ENCODE measurements around the gene KCNMB2.
"Not testable (repeated sequence)": the region's sequence is repeated elsewhere in the genome, so short reads cannot be mapped to it uniquely, and the experiment has no call there.

The KCNMB2 gene

GRCh38 chr3:178706411-178706810 is 170.2 kb downstream of the KCNMB2 start:
- no peak for DNase-seq

- peak; percentile 81 to 94 for DNase-seq
These were observed 171.2 kb downstream of the KCNMB2 start for GRCh38 chr3:178707311-178708031.

- DNase-seq = no peak
These were observed 172.8 kb downstream of the KCNMB2 start for GRCh38 chr3:178709051-178709450.

GRCh38 chr3:178711753-178712152 is 175.5 kb downstream of the KCNMB2 start:
- no peak for DNase-seq

- no peak for DNase-seq
These were observed 176.0 kb downstream of the KCNMB2 start for GRCh38 chr3:178712247-178712646.

GRCh38 chr3:178714925-178715832 is 178.9 kb downstream of the KCNMB2 start:
- DNase-seq = no peak

GRCh38 chr3:178718995-178719635 is 182.9 kb downstream of the KCNMB2 start:
- peak in 1 of 2 experiments; percentile 19 for DNase-seq

GRCh38 chr3:178732824-178733223 is 196.6 kb downstream of the KCNMB2 start:
- DNase-seq = no peak

GRCh38 chr3:178735032-178735674 is 198.9 kb downstream of the KCNMB2 start:
- DNase-seq = no peak

GRCh38 chr3:178736300-178736699 is 200.1 kb downstream of the KCNMB2 start:
- DNase-seq = peak in 1 of 2 experiments; percentile 48

GRCh38 chr3:178739720-178740119 is 203.5 kb downstream of the KCNMB2 start:
- no peak for DNase-seq

GRCh38 chr3:178741020-178741419 is 204.8 kb downstream of the KCNMB2 start:
- no peak for DNase-seq

GRCh38 chr3:178743297-178743696 is 207.1 kb downstream of the KCNMB2 start:
- no peak for DNase-seq

- not testable (repeated sequence) for DNase-seq
These were observed 209.8 kb downstream of the KCNMB2 start for GRCh38 chr3:178745861-178746655.

- no peak for DNase-seq
These were observed 212.6 kb downstream of the KCNMB2 start for GRCh38 chr3:178748874-178749273.

GRCh38 chr3:178749471-178749870 is 213.2 kb downstream of the KCNMB2 start:
- peak in 1 of 2 experiments; percentile 40 for DNase-seq

- DNase-seq = no peak
These were observed 214.5 kb downstream of the KCNMB2 start for GRCh38 chr3:178750639-178751300.

- no peak for DNase-seq
These were observed 216.6 kb downstream of the KCNMB2 start for GRCh38 chr3:178752843-178753242.

GRCh38 chr3:178754852-178755510 is 218.7 kb downstream of the KCNMB2 start:
- DNase-seq = peak; percentile 92 to 96

- no peak for DNase-seq
These were observed 224.8 kb downstream of the KCNMB2 start for GRCh38 chr3:178761024-178761423.

GRCh38 chr3:178761461-178761860 is 225.2 kb downstream of the KCNMB2 start:
- no peak for DNase-seq

Data from NCI-H446 (cell line).